ENCODE results near the gene MBP.

The MBP gene

GRCh38 chr18:77109648-77110019, 22.9 kb downstream of the MBP start:
- H3K4me3 ChIP-seq (ENCODE audit: low read depth, low read length): no peak overlapping the region
- TF ChIP-seq POLR2A (IDR thresholded peaks at IDR 0.05; ENCODE audit: extremely low read depth, insufficient read length): no peak
- no peak for TF ChIP-seq MYC (IDR thresholded peaks at IDR 0.05; ENCODE audit: low read depth, low read length)
- no peak for TF ChIP-seq MAX (IDR thresholded peaks at IDR 0.05; ENCODE audit: low read depth, low read length)
- no peak for TF ChIP-seq CTCF (IDR thresholded peaks at IDR 0.05; ENCODE audit: low read depth, low read length)
- DNase-seq (ENCODE audit: low read depth): no peak

DNA sequence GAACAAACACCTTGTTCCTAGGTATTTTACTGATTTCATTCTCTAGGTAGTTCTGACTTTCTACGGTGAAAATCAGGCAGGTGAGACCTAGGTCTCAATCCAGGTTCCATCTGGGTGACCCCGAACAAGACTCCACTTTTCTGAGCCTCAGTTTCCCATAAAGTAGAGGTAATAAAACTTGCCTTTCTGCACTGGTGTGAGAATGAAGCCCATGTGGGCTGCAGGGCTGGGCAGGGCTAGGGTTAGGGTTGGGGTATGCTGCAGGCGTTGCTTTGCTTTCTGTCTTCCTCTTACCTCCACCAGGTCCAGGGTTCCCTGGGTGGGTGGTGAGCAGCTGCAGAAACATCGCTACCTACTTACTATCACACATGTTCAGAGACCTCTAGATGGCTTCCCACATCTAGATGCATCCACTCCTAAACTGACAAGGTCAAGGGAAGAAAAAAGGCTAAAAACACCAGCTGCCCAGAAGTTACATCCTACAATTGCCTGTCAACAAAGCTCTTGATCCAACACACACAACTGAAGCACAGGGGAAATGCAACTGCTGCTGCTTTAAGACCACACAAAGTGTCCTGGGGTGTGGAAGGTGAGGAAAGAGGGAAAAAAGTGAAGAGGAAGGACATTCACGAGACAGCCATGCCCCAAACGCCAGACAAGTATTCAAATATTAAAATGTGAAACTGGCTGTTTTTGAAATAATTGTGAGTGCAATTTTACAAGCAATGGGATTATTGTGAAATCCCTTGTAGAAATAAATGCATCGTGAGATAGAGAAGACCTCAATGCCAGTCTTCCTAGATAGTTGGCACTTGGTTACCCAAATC, 23.5 kb downstream of the MBP start:
- peak; percentile 46 for DNase-seq (ENCODE audit: low read depth)
- no peak for TF ChIP-seq MAX (IDR thresholded peaks at IDR 0.05; ENCODE audit: low read depth, low read length)
- TF ChIP-seq POLR2A (IDR thresholded peaks at IDR 0.05; ENCODE audit: extremely low read depth, insufficient read length): no peak
- TF ChIP-seq MYC (IDR thresholded peaks at IDR 0.05; ENCODE audit: low read depth, low read length): no peak
- TF ChIP-seq CTCF (IDR thresholded peaks at IDR 0.05; ENCODE audit: low read depth, low read length): no peak
- H3K4me3 ChIP-seq (ENCODE audit: low read depth, low read length): no peak overlapping the region

GRCh38 chr18:77108001-77108692, 24.4 kb downstream of the MBP start:
- H3K4me3 ChIP-seq (ENCODE audit: low read depth, low read length): no peak overlapping the region
- DNase-seq (ENCODE audit: low read depth): peak; percentile 35
- no peak for TF ChIP-seq POLR2A (IDR thresholded peaks at IDR 0.05; ENCODE audit: extremely low read depth, insufficient read length)
- no peak for TF ChIP-seq CTCF (IDR thresholded peaks at IDR 0.05; ENCODE audit: low read depth, low read length)
- TF ChIP-seq MYC (IDR thresholded peaks at IDR 0.05; ENCODE audit: low read depth, low read length): no peak
- TF ChIP-seq MAX (IDR thresholded peaks at IDR 0.05; ENCODE audit: low read depth, low read length): no peak

- TF ChIP-seq POLR2A (IDR thresholded peaks at IDR 0.05; ENCODE audit: extremely low read depth, insufficient read length) (no peak), CTCF (IDR thresholded peaks at IDR 0.05; ENCODE audit: low read depth, low read length) (no peak), MYC (IDR thresholded peaks at IDR 0.05; ENCODE audit: low read depth, low read length) (no peak), MAX (IDR thresholded peaks at IDR 0.05; ENCODE audit: low read depth, low read length) (no peak)
- no peak for DNase-seq (ENCODE audit: low read depth)
Observed at GRCh38 chr18:77107292-77107691, 25.3 kb downstream of the MBP start.

GRCh38 chr18:77106331-77106730, 26.3 kb downstream of the MBP start:
- peak; percentile 83 for TF ChIP-seq MYC (IDR thresholded peaks at IDR 0.05; ENCODE audit: low read depth, low read length)
- TF ChIP-seq CTCF (IDR thresholded peaks at IDR 0.05; ENCODE audit: low read depth, low read length): no peak
- TF ChIP-seq POLR2A (IDR thresholded peaks at IDR 0.05; ENCODE audit: extremely low read depth, insufficient read length): peak; percentile 15
- peak; percentile 97 for TF ChIP-seq MAX (IDR thresholded peaks at IDR 0.05; ENCODE audit: low read depth, low read length)
- H3K4me3 ChIP-seq (ENCODE audit: low read depth, low read length): peak overlapping the region; percentile 32
- DNase-seq (ENCODE audit: low read depth): peak; percentile 95

More at GRCh38 chr18:77107292-77107691, 25.3 kb downstream of the MBP start:
- H3K4me3 ChIP-seq (ENCODE audit: low read depth, low read length): no peak overlapping the region
